Nephron progenitor cell (in vitro differentiated cells): ENCODE data around the gene CDH10.
A peak's percentile ranks its signal among the peaks of the same experiment; 100 is the strongest.

Experiments used
- DNase-seq: peaks from one replicate; pipeline ENCODE4 v3.0.0; 2021
- H3K27ac Mint-ChIP-seq: 2 replicates; pipeline ENCODE4 v1.8.0; 2021; ENCODE audit warnings: mild to moderate bottlenecking, moderate library complexity, mixed read lengths
- H3K27me3 Mint-ChIP-seq: 2 replicates; pipeline ENCODE4 v1.8.0; 2021; ENCODE audit warnings: mild to moderate bottlenecking, low read depth, mixed read lengths; ENCODE audit not compliant: poor library complexity
- H3K36me3 Mint-ChIP-seq: 2 replicates; pipeline ENCODE4 v1.8.0; 2021; ENCODE audit warnings: low read depth, mixed read lengths
- H3K4me1 Mint-ChIP-seq: 2 replicates; pipeline ENCODE4 v1.8.0; 2021; ENCODE audit warnings: mixed read lengths
- H3K4me3 Mint-ChIP-seq: 2 replicates; pipeline ENCODE4 v1.8.0; 2021; ENCODE audit warnings: mild to moderate bottlenecking, moderate library complexity, mixed read lengths
- H3K9me3 Mint-ChIP-seq: 2 replicates; pipeline ENCODE4 v1.8.0; 2021; ENCODE audit warnings: mild to moderate bottlenecking, moderate library complexity, mixed read lengths
- TF ChIP-seq, protein P1 (sequence below): fragments of 200-600 bp; sonication (generic); IDR thresholded peaks from 2 replicates; pipeline ENCODE4 v1.5.0; 2021; ENCODE audit warnings: antibody characterized with exemption

The CDH10 gene

DNA sequence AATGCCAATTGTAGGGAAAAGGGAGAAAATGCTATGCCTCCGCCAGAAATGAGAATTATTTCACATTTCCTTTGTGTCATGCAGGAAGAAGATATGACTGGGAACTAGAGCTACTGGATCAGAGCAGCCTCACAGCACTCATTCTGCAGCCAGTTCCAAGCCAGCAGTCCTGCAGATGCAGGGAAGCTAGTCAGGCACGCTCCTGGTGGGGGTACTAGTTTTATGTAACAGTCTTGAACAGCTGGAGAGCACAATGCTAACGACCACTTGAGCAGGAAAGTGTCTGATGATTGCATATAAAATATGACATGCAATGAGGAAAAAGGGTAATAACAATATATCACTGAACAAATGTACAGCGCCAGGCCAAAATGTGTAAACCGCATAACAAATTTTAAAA lies 21.7 kb downstream of the CDH10 start:
- no peaks in the 10 kb centered on the region for H3K9me3 Mint-ChIP-seq
- H3K27me3 Mint-ChIP-seq, result no peaks in the 10 kb centered on the region
- H3K4me1 Mint-ChIP-seq, result no peaks in the 10 kb centered on the region

DNA sequence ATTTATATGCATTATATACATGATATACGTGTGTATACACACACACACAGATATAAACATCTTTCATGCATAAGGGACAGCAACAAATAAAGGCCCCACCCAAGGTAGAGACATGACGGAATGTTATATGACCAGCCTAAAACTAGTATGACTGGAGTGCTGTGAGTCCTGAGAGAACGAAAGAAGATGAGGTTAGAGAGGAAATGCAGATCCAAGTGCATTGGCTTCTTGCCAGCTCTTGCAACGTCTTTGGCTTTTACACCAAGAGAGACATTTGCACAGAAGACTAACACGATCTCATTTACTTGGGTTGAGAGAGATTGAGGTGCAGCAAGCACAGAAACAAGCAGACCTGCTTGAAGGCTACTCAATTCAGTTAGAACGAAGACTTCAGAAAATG lies 23.0 kb downstream of the CDH10 start:
- Mint-ChIP-seq H3K4me1 (no peaks in the 10 kb centered on the region), H3K27me3 (no peaks in the 10 kb centered on the region), H3K36me3 (no peaks in the 10 kb centered on the region), H3K4me3 (no peak overlapping the region), H3K27ac (no peak overlapping the region), H3K9me3 (no peaks in the 10 kb centered on the region)
- DNase-seq, result no peak
- TF ChIP-seq, protein P1, sequence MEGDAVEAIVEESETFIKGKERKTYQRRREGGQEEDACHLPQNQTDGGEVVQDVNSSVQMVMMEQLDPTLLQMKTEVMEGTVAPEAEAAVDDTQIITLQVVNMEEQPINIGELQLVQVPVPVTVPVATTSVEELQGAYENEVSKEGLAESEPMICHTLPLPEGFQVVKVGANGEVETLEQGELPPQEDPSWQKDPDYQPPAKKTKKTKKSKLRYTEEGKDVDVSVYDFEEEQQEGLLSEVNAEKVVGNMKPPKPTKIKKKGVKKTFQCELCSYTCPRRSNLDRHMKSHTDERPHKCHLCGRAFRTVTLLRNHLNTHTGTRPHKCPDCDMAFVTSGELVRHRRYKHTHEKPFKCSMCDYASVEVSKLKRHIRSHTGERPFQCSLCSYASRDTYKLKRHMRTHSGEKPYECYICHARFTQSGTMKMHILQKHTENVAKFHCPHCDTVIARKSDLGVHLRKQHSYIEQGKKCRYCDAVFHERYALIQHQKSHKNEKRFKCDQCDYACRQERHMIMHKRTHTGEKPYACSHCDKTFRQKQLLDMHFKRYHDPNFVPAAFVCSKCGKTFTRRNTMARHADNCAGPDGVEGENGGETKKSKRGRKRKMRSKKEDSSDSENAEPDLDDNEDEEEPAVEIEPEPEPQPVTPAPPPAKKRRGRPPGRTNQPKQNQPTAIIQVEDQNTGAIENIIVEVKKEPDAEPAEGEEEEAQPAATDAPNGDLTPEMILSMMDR, result no peak

More for the DNA sequence above, 21.7 kb downstream of the CDH10 start:
- peak; percentile 7 for DNase-seq
- TF ChIP-seq, protein P1, result no peak
- Mint-ChIP-seq H3K27ac (no peak overlapping the region), H3K4me3 (no peak overlapping the region), H3K36me3 (no peaks in the 10 kb centered on the region)

DNA sequence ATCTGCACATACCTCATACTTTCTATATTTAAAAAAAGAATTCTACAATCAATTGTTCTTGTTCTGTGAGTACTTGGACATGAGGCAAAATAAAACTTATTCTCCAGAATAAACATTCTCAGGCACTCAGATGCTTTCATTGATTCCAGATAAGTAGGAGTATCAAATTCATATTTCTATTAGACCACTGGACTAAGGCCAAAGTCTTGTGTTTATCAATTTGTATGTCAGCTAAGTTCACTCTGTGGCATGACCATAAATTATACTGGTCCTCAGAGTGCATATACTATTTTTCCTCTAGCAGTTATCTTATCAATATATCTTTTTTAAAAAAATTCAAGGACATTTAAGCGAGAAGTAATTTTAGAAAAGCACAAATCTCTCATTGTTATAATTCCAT lies 28.2 kb downstream of the CDH10 start:
- H3K27ac Mint-ChIP-seq, result no peak overlapping the region
- TF ChIP-seq, protein P1, result no peak
- DNase-seq, result no peak
- peaks cover 1% of the 10 kb centered on the region for H3K27me3 Mint-ChIP-seq
- no peaks in the 10 kb centered on the region for H3K4me1 Mint-ChIP-seq
- H3K36me3 Mint-ChIP-seq, result no peaks in the 10 kb centered on the region
- no peaks in the 10 kb centered on the region for H3K9me3 Mint-ChIP-seq
- H3K4me3 Mint-ChIP-seq, result no peak overlapping the region

DNA sequence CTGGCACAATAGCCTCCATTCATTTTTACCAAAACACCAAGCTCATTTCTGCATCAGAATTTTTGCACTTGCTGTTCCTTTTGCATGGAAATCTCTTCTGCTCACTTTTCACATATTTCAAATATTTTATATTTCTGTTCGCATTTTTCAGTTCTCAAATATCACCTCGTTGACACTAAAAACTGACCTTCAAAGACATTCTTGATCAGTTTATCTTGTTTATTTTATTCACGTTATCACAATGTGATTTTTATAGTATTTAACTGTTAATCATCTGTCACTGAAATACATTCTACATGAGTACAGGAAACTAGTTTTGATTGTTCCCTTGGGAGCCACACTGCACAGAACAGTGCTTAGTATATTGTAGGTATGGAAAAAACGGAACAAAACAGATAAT lies 29.6 kb downstream of the CDH10 start:
- H3K36me3 Mint-ChIP-seq, result no peaks in the 10 kb centered on the region
- H3K9me3 Mint-ChIP-seq, result no peaks in the 10 kb centered on the region
- no peak overlapping the region for H3K4me3 Mint-ChIP-seq
- no peaks in the 10 kb centered on the region for H3K4me1 Mint-ChIP-seq
- H3K27ac Mint-ChIP-seq, result no peak overlapping the region
- TF ChIP-seq, protein P1, result no peak
- peaks cover 2% of the 10 kb centered on the region for H3K27me3 Mint-ChIP-seq
- DNase-seq, result no peak

DNA sequence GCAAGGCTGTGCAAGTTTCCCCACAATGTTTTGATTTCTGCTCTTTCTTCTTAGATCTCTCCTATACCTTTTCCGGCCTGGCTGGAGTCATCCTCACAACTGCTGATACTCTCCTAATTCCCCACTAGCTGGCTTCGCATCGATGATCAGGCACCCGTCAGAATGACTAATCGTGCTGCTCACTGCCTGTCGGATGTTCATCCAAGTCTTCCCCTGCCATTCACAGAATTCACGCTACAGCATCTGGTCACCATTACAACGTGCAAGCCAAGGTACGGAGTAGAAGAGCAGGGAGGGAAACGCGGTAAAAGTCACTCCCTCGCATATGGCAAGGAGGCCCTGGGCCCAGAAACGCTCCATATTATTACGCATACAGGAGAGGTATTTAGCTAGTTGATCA lies 35.1 kb downstream of the CDH10 start:
- DNase-seq, result no peak
- H3K9me3 Mint-ChIP-seq, result no peaks in the 10 kb centered on the region
- H3K27ac Mint-ChIP-seq, result no peak overlapping the region
- H3K27me3 Mint-ChIP-seq, result peaks cover 2% of the 10 kb centered on the region
- no peak overlapping the region for H3K4me3 Mint-ChIP-seq
- no peaks in the 10 kb centered on the region for H3K4me1 Mint-ChIP-seq
- TF ChIP-seq, protein P1, result no peak
- H3K36me3 Mint-ChIP-seq, result no peaks in the 10 kb centered on the region

DNA sequence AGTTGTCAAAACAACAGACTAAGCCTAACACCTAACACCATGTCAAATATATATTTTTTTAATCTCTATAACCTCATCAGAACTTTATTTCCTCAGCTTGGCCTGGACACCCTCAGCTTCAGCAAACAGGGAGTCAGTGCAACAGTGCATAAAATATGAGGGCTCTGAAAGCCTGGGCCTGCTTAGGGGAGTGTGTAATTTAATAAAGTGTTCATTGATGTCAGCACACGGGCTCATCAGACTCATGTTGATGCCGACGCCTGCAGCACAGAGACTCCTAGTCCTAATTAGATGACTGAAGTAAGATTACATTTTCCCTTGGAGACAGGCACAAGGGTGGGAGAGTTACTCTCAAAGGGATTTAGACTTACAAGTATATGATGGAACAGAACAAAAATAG lies 37.8 kb downstream of the CDH10 start:
- TF ChIP-seq, protein P1, result no peak
- Mint-ChIP-seq H3K9me3 (no peaks in the 10 kb centered on the region), H3K4me1 (no peaks in the 10 kb centered on the region), H3K4me3 (no peak overlapping the region), H3K27ac (no peak overlapping the region), H3K27me3 (peaks cover 2% of the 10 kb centered on the region), H3K36me3 (no peaks in the 10 kb centered on the region)
- no peak for DNase-seq
